SW 1271 (cell line): ENCODE measurements around the gene PCSK6.

Experiments
- DNase-seq, 2 experiments: peaks; one replicate each; lab custom pipeline; 2025; lab: John Stamatoyannopoulos, UW

The PCSK6 gene

DNA sequence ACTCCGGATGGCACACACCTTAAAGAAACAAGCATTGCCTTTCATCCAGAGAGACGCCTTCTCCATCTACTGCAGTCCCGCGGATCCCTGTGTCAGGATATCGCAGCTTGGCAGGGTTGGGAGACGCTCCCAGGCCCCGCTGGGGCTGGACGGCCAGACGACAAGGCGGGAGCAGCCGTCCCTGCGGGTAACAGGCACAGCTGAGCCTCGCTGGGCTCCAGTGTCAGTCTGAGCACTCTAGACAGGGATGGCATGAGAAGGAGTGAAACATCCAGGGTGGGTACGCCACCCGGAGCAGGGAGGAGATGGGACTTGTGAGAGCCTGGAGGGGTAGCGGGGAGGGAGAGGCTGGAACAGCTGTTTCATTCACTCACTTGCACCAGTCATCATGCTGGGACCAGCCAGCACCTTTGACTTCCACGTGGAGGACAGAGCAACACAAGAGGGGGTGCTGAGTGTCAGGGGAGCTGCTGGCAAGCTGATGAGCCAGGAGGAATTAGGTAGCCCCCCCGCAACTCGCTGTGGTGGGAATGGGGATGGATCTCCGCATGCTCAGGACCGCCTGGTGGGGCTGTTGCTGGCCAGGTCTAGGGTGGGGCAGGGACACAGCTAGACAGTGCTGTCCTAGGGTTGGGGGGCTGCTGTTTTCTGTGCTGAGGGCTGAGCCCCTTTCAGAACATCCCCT lies 162.9 kb downstream of the PCSK6 start:
- no peak for DNase-seq

DNA sequence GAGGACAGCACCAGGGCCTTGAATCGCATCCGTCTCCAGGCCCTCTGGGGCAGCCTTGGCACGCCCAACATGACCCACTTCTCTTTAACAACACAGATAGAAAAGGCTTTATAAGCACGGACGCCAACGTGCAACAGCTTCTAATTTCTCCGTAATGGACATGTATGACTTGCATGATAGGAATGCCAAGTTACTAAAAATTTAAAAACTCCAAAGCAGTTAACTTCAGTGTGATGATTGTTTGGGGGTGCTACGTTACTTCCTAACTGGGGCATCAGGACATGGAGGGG lies 163.5 kb downstream of the PCSK6 start:
- no peak for DNase-seq

DNA sequence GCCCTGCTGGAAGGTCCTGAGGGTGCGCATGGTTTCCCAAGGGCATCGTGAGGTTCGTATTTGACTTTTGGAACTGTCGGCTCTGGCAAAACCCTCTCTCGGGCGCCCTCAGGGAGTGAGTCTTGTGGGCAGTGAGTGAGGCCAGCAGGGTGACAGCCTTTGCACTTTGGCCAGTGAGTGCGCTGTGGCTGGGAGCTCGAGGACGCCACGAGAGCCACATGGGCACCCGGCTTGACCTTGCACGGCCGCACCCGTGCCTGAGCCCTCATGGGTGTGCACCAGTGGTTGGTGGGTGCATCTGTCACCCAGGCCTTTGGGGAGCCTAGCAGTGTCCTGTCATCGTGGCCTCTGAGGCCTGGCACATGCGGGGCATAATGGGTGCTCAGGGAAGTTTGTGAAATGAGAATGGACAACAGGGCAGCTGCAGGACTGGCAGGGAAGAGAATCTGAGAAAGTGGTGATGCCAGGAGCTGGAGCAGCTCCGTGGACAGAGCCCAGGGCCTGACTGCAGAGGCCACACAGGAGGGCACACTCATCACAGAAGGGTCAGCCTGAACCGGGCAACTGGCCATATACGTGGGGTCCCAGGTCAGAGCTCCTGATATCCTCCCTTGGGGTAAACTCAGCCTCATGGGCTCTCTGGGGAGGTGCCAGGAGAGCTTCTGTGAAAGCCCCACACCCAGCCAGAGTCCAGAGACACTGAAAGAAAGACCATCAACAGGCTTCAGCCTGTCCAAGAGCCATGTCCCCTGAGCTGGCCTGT lies 164.1 kb downstream of the PCSK6 start:
- DNase-seq = no peak

DNA sequence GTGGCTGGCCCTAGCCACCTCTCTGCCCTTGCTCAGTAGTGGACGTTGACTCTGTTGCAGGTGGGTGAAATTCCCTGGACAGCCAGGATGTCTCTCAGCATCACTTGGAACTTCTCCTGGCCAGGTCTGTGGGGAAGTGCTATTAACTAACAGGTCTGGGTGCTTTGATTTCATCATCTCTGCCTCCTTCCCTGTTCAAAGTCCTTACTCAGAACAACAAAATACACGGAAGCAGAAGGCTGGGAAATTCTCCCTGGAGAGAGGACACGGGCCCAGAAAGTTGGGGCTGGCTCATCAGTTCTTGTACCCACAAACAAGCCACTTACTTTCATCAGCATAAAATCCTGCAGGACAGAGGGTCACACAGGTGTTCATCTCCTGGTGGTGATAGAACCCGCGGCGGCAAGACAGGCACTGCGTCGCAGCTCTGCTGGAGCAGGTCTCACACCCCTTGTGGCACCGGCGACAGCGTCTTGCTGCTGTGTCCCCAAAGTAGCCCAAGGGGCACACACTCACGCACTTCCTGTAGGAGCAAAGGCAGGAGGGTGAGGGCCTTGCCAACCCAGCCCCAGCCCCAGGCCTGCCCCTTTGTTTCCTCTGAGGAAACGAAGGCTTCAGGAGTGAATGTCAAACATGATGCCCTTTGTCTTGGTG lies 164.9 kb downstream of the PCSK6 start:
- DNase-seq = no peak

DNA sequence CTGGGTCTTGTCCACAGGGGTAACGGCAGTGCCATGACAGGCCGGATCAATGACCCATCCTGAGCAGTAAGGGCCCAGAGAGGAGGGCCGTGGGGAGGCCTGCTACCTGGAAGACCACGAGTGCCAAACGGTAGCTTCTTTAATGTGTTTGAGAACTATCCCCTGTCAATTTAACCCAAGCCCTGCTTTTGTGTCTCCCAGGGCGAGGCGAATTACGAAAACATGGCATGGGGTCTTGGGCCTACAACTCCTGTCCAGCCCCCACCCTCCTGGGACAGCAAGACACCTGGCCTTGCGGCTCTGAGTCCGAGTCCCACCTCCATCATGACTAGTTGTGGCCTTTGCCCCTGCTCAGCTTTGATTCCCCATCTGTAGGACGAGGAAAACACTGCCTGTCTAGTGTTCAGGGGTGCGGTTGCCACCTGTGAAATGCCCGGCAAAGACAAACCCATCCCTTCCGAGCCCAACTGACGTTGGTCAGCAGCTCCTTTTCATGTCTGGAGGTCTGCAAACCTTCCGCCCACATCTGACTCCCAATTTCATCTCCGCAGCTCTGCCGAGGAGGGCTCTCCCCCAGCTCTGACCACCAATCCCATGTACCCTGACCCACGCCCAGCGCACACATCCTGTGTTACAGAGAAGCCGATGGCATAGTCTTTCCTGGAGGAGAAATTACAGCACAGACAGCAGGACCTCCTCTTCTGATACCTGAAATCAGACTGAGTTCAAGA lies 165.5 kb downstream of the PCSK6 start:
- DNase-seq = no peak

DNA sequence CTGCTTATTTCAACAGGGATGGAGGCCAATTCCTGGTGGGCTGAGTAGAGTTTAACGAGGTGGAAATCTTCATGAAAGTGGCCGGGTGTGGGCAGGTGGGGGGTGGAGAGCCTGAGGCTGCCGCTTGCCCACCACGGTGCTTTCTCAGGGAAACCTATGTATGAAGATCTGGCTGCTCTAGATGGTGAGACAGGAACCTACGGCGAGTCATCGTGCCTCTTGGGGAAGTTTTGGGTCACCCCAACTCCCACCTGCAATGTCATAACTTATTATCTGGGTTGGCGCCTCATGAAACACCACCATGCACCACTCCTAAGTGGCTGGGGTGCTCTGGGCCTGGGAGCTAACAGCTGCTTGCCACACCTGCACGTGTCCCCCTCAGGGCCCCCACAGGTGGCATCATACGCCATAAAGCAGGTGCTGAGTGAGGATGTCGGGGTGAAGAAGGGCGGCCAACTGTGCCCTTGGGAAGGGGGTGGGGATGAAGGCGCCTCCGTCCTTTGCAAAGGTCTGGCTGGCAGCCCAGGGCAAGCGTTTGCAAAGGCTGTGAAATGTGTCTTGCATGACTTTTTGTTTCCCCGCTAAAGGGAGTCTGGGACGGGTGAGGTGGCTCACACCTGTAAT lies 166.5 kb downstream of the PCSK6 start:
- DNase-seq = no peak

DNA sequence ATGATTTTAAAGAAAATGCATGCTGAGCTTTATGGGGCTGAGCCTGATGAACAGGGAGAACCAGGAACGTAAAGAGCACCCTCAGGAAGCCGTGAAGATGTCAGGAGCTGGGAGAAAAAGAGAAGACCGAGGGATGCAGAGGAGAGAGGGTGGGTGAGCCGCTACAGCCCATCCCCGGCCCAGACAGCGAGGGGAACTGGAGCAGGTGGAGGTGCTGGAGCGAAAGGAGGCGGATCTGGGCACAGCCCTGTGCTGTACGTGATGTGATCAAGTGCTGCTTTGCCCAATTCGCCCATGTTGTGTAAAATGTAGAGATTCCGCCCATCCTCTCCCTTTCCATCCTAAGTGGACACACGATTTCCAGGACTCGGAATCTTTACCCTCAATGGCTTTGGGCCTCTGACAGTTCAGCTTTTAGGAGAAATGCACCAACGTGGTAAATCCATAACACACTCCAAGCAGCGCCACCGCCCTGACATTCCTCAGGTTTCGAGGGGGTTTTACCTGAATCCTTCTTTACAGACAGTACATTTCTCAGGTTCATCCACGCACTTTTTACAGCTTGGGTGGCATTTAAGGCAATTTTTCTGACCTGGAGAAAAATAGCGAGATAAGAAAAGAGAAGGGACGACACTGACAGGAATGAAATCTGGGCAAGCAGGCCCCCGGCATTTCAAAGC lies 167.4 kb downstream of the PCSK6 start:
- DNase-seq = no peak

DNA sequence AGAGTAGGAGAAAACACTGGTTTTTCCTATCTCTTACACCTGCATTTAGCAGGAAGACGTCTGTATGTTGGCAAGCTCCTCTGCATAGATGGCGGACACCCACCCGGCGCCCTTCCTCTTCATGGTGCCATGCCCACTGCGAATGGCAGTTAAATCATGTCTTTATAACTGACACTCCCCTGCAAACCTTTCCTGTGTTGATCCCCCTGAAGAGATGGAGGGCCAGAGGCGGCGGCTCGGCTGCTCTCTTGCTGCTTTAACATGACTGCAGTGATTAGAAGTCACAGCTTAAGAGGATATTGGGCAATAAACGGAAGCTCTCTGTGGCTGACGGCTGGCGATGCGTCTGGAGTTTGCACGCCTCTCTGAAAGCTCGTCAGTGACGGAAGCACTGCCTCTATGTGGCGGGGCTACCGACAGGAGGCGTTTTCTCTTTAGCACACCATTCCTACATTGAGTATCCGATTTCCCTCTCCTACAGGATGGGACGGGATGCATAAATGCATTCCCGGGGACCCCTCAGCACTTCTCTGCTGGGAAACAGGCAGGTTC lies 168.9 kb downstream of the PCSK6 start:
- DNase-seq = no peak

DNA sequence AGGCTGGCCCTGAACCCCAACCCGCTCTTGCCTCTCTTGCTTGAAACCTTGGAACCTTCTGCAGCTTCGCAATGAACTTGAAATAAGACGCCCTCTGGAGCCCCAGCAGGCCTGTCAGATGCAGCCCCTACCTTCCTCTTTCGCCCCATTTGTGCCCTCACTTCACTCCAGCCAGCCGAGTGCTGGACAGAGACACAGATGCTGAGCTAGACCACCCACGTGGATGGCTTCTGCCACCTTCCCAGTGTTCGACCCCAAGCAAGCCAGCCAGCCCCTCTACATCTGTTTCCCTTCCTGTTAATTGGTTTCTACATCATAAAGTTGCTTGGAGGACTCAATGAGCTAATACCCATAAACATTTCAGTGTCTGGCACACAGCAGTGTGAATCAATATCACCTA lies 170.7 kb downstream of the PCSK6 start:
- no peak for DNase-seq

DNA sequence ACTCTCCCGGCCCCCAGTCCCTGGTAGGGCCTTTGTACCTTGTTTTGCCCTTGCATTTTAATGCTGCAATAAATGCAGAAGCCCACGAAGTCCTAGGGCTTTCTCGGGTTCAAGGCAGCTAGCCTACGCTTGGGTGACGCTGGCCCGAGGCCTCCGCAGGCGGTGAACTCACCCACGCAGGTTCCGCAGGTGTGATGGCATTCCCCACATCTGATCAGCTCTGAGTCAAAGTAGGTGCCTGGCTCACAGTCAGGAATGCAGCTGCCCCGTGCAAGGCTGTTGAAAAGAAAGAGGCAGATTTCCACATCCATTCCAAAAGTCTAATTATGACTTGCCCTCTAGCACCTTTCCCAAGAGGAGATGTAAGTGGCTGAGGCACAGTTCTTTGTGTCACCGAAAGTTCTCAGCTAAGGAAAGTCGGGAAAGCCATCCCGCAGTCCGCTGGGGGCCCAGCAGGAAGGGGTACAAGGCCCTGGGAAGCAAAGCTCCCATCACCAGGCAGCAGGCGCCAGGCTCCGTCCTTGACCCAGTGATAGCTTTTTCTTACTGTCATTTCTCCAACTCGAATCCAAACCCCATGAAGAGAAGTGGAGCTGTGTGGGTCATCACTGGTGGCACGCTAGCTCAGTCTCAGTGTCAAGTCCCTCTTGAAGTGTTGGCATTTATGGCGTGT lies 171.2 kb downstream of the PCSK6 start:
- DNase-seq = no peak

DNA sequence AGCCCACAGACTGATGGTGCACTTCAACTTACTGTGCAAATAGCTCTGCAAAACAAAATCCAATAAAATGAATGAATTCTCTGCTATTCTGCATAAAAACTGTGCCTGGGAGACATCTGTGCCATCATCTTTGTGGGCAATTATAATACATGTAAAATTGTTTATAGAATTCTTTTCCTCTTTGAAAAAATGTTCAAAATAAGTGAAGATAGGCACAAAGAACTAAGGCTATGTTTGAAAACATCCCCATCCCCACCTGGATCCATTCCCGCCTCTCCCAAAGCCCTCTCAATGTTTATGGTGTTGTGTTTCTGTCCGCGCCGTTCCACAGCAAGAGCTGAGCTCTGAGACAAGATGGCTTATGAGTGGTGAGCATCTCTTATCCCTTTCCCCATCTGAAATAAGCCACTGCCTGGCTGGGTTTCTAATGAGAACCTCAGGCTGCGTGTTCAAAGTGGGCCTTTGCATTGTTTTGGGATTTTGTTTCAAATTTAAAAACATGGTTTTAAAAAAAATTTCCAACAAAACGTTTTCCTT lies 172.1 kb downstream of the PCSK6 start:
- DNase-seq = no peak

DNA sequence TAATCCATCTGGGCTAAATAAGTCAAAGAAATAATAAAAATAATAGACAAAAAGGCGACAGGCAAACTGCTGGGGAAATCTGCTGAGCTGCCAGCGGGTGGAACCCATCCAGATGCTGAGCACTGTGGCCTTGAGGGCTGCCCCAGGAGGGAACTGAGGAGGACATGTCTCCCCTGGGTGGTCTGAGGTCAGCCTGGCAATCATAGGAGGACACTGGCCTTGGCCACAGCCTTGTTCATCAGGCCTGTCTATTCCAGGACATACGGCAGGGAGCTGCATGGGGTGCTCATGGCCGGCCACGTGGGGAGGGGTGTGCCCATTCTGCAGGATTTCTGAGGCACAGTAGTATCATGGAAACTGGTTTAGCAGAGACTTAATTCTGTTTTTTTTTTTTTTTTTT lies 173.0 kb downstream of the PCSK6 start:
- no peak for DNase-seq

DNA sequence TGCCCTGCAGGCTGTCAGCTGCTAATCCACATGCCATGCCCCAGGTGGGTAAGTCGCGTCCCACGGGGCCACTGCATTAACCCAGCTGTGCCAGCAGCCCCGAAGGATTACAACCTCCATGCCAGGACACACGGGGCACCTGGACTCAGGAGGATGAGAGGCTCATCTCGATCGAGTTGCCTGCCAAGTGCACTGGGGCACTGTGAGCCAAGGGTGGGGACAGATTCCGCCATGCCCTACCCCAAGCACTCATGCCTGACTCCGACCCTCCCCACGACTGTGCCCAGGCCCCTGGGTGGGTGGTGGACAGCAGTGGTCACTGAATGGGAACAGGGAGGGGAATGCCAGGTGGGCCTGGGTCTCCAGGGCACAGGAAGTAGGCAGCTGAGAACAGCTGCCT lies 173.8 kb downstream of the PCSK6 start:
- no peak for DNase-seq

DNA sequence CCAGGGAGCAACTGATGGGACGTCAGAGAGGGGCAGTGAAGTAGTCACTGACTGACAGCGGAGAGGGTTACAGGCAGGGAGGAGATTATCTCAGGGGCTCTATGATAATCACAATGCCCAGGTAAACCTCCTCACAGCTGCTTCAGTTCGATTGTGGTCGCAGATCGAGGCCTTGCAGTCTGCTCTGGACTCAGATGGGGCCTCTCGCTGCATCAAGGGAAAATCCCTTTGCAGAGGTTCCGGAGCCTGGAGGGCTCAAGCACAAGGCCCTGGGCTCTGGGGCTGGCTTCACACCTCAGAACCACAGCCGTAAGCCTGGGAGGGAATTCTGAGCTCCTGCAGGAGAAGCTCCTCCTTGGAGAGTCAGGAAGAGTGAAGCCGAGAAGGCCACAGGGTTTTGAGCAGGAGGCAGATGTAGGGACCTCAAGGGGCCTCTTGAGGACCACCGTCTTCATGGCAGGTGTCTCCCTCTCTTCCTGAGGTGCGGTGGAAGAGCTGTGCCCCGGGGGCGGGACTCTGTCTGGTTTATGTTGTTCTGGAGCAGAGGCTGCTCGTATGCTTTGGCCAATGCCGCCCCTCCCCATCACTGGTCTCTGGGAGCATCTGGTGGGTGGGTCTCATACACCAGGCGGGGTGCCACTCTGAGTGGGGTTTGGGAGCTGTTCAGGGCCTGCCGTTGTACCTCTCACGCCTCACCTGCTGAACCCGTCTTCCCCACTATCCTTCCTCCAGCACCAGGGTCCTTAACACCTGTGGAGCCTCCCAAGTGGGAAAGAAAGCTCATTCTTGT lies 175.0 kb downstream of the PCSK6 start:
- no peak for DNase-seq

DNA sequence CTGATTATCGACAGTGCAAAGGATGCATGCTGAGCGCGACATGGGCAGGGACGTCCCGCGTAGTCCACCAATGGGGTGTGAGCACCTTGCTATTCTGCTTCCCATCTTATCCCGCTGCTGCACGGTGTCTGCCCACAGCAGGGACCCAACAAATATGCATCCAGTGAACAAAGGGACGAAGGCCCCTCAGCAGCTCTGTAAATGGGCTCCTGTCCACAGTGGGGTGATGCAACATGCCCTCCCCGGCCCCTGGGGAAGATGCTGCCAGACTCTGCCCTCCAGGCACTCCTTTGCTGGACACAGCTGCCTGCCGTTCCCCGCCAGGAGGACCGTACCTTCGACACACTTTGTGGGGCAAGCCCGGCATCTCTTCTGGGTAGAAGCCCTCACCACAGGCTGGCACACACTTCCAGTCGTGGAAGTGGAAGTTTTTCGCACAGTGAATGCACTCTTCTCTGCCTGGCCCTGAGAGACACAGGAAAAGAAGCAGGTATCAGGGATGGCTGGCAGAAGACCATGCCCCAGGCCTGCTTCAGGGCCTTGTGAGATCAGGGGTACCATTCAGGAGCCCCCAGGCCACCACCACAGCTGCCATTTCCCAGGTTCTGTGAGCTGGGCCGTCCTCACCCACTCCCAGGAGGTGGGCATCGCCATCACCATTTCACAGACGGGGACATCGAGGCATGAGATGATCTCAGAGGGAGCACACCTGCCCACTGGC lies 176.3 kb downstream of the PCSK6 start:
- no peak for DNase-seq

DNA sequence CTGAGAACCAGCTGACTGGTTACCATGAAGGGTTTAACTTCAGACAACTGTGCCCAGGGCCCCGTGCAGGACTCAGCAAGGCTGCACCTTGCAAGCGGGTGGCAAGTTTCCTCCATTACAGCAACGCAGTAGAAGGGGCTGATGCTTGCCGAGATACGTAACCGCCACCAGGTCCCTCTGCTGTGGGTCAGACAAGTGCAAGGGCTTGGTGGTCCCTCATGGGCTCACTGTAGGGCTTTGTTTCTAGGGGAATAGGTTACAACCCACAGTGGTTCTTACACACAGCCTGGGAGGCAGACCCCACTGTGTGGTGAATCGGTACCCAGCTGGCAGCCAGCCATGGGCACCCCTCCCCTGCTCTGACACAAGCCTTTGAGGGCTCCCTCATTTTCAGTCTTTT lies 179.0 kb downstream of the PCSK6 start:
- no peak for DNase-seq

DNA sequence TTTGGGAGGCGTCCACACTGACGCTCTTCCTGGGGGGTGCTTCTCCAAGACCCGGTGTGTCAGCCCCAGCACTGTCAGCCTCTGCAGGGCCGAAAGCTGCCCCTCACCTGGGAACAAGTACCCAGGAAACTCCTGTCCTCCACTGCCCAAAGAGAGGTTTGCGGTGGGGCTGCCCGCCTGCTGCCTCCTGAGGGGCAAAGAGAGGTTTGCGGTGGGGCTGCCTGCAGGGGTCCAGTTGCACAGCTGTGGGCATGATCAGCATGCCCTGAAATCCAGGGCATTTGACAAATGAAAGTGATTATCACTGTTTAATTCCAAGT lies 179.4 kb downstream of the PCSK6 start:
- DNase-seq = no peak

DNA sequence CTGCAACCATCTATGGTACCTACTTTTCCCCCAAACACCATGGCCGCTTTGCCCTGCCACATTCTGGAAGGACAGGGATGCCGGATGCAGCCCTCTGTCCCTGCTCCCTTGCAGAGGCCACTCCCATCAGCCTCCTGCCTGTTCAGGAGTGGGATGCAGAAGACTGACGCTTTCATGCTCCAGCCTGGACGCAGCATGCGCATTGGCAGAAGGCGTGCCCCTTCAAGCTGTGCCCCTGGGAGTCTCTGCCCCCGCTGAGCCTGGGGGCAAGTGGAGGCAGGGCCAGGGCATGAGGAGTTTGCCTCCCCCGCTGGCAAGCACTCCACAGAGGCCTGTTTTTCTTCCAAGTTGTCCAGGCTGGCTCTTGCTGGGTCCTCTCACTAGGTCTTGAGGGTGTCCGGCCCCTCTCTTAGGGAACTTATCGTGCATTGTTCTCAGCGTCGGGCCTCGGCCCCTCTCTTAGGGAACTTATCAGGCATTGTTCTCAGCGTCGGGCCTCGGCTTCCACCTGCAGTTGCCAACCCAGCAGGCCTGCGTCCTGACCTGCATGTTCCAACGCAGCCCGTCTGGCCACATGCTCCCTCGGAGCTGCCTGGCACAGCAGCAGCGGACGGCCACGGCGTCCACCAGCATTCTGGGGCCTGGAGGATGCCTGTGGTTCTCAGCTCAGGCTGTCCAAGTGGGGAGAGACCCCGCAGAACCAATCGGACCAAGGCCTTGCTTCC lies 179.9 kb downstream of the PCSK6 start:
- DNase-seq = no peak
